Esophagus squamous epithelium (tissue), 4 donors: ENCODE results near the gene TRIM60.

Source experiments
- CTCF ChIP-seq, 6 experiments: fragments of 450-650 bp in 4 of 6; fragments of 200-600 bp in 2 of 6; sonication (generic) in 2 of 6; IDR thresholded peaks; one replicate each; pipeline ENCODE4 v1.5.1; 2016 to 2019; ENCODE audit warnings: antibody characterized with exemption in 6 of 6, mild to moderate bottlenecking in 4 of 6, moderate library complexity in 4 of 6
- POLR2A ChIP-seq, 4 donors: fragments of 450-650 bp; IDR thresholded peaks; one replicate each; pipeline ENCODE4 v1.6.1; 2017; ENCODE audit warnings: antibody characterized with exemption in 4 of 4, mild to moderate bottlenecking in 4 of 4, moderate library complexity in 3 of 4

DNA sequence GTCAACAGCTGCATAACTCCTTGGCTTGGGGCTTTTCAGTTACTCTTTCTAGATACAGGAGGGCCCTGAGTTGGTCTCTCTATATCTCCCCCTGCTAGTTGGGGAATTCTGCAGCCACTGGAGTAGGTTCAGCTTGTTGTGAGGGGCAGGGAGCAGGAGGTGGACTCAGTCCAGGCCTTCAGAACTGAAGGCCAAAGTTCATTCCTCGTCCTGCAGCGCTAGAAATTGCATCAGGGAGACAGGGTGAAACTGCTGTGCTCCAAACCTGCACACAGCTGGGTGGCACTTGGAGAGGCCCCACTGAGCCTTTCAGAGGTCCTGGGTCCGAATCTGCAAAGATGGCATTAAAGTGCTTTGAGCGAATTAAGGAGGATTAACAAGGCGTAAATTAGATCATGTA is 24.9 kb upstream of the TRIM60 start:
- TF ChIP-seq CTCF (IDR thresholded peaks at IDR 0.05) (no peak), POLR2A (IDR thresholded peaks at IDR 0.05) (no peak)
